Hepatocyte (in vitro differentiated cells): Measurements from ENCODE around the gene AKNAD1. TPM values are rescaled to one million over a fixed set of nuclear protein-coding genes. Genes with fewer than 3 reads are reported as not detected.

ENCODE experiments used
- DNase-seq: peaks from one replicate; pipeline ENCODE4 v3.0.0-alpha.2; 2016; ENCODE audit warnings: low spot score
- H2AFZ ChIP-seq: fragments of 200-600 bp; sonication (generic); 2 replicates; pipeline ENCODE4 v1.6.0; 2016; ENCODE audit warnings: antibody characterized with exemption, mild to moderate bottlenecking
- H3K27ac ChIP-seq: fragments of 200-600 bp; sonication (generic); 2 replicates; pipeline ENCODE4 v1.5.1; 2016; ENCODE audit warnings: mild to moderate bottlenecking
- H3K27me3 ChIP-seq: fragments of 200-600 bp; sonication (generic); 2 replicates; pipeline ENCODE4 v1.6.1; 2016
- H3K36me3 ChIP-seq: fragments of 200-600 bp; sonication (generic); replicated peaks from 2 replicates; pipeline ENCODE4 v1.5.1; 2016; ENCODE audit warnings: low read depth; ENCODE audit not compliant: insufficient read depth
- H3K4me1 ChIP-seq: fragments of 200-600 bp; sonication (generic); 2 replicates; pipeline ENCODE4 v1.5.1; 2016; ENCODE audit warnings: mild to moderate bottlenecking, moderate library complexity; ENCODE audit not compliant: insufficient read depth
- H3K4me2 ChIP-seq: fragments of 200-600 bp; sonication (generic); 2 replicates; pipeline ENCODE4 v1.6.0; 2016
- H3K4me3 ChIP-seq: fragments of 200-600 bp; sonication (generic); 2 replicates; pipeline ENCODE4 v1.5.1; 2016; ENCODE audit warnings: mild to moderate bottlenecking
- H3K79me2 ChIP-seq: fragments of 200-600 bp; sonication (generic); 2 replicates; pipeline ENCODE4 v1.6.0; 2017; ENCODE audit warnings: mild to moderate bottlenecking
- H3K9me2 ChIP-seq: fragments of 200-600 bp; sonication (generic); replicated peaks from 2 replicates; pipeline ENCODE4 v1.6.0; 2017; ENCODE audit warnings: mild to moderate bottlenecking; ENCODE audit not compliant: insufficient read depth
- H3K9me3 ChIP-seq: fragments of 200-600 bp; sonication (generic); 2 replicates; pipeline ENCODE4 v1.5.1; 2016; ENCODE audit warnings: low read depth, mild to moderate bottlenecking
- H4K20me1 ChIP-seq: fragments of 200-600 bp; sonication (generic); 2 replicates; pipeline ENCODE4 v1.6.0; 2016; ENCODE audit warnings: mild to moderate bottlenecking; ENCODE audit not compliant: insufficient read depth, poor library complexity, severe bottlenecking
- CTCF ChIP-seq: fragments of 200-600 bp; sonication (generic); IDR thresholded peaks from 2 replicates; pipeline ENCODE4 v1.5.1; 2016; ENCODE audit warnings: antibody characterized with exemption, mild to moderate bottlenecking; ENCODE audit not compliant: poor library complexity
- EZH2 ChIP-seq: fragments of 200-600 bp; sonication (generic); IDR thresholded peaks from 2 replicates; pipeline ENCODE4 v1.6.1; 2016; ENCODE audit warnings: antibody characterized with exemption, mild to moderate bottlenecking, borderline replicate concordance
- EZH2phosphoT487 ChIP-seq: fragments of 200-600 bp; sonication (generic); IDR thresholded peaks from one replicate; pipeline ENCODE4 v1.6.1; 2018; ENCODE audit warnings: antibody characterized with exemption, mild to moderate bottlenecking, low read depth, moderate library complexity; ENCODE audit not compliant: unreplicated experiment, severe bottlenecking
- WGBS: methylation state at CpG from one replicate; pipeline ENCODE4 v1.1.6; 2016; ENCODE audit warnings: low lambda C conversion rate; ENCODE audit errors: missing lambda C conversion rate; 5-methylcytosine and 5-hydroxymethylcytosine counted together
- polyA plus RNA-seq: library from polyadenylated mRNA; unstranded; fragments of >200 nt; fragmentation: Nextera tagmentation; extraction: Ambion mirVana; gene quantifications from 2 replicates; pipeline ENCODE4 v1.2.1, GENCODE V29; 2016
- total RNA-seq: library from RNA; depleted of rRNA; stranded (reverse); fragments of >200 nt; gene quantifications from 2 replicates; pipeline ENCODE4 v1.2.3, GENCODE V29; 2014

AKNAD1 gene
- total and polyA plus RNA-seq, 2 experiments from 2014 or later: 0.80 TPM; not detected in 1

- WGBS: 93% methylated on average over 2 of the region's 2 CpGs
- Histone ChIP-seq H4K20me1 (no peaks in the 10 kb centered on the region), H3K4me1 (no peaks in the 10 kb centered on the region)
Measured at GRCh38 chr1:108882837-108883236, 25.9 kb upstream of the AKNAD1 start.

DNA sequence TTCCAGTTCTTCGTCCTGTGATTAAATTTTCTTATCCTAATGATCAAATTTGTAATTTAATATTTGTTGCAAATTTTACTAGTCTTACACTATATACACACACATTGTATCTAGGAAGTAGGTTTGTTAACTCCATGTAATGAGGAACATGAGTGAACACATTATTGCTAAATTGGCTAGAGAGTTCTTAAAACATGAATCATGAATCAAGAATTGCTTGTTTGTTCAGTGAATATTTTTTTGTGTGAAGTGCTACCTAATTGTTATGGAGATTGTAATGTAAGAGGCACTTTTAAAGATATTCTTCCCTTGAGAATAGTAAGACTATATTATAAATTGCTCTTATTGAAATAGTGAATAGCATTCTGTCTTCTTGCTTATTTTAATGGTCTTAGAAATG is 24.5 kb upstream of the AKNAD1 start:
- peaks cover 24% of the 10 kb centered on the region for H3K79me2 ChIP-seq
- H3K4me3 ChIP-seq: no peak overlapping the region
- H3K27me3 ChIP-seq: no peaks in the 10 kb centered on the region
- no peaks in the 10 kb centered on the region for H3K9me2 ChIP-seq
- TF ChIP-seq EZH2 (no peak), EZH2phosphoT487 (no peak), CTCF (no peak)
- H3K36me3 ChIP-seq: no peaks in the 10 kb centered on the region
- no peaks in the 10 kb centered on the region for H3K9me3 ChIP-seq
- H3K27ac ChIP-seq: no peak overlapping the region
- no peak overlapping the region for H3K4me2 ChIP-seq
- no peaks in the 10 kb centered on the region for H3K4me1 ChIP-seq
- 92% methylated on average over 1 of the region's 1 CpG for WGBS
- H2AFZ ChIP-seq: no peak overlapping the region
- DNase-seq: no peak
- H4K20me1 ChIP-seq: no peaks in the 10 kb centered on the region

More at GRCh38 chr1:108882837-108883236, 25.9 kb upstream of the AKNAD1 start:
- no peak overlapping the region for H3K4me2 ChIP-seq
- no peaks in the 10 kb centered on the region for H3K9me2 ChIP-seq
- no peak for DNase-seq
- no peak overlapping the region for H3K27ac ChIP-seq
- H3K27me3 ChIP-seq: no peaks in the 10 kb centered on the region
- H3K79me2 ChIP-seq: peaks cover 24% of the 10 kb centered on the region
- TF ChIP-seq EZH2 (no peak), CTCF (no peak), EZH2phosphoT487 (no peak)
- H2AFZ ChIP-seq: no peak overlapping the region
- no peaks in the 10 kb centered on the region for H3K9me3 ChIP-seq
- H3K4me3 ChIP-seq: no peak overlapping the region
- H3K36me3 ChIP-seq: no peaks in the 10 kb centered on the region

GRCh38 chr1:108880850-108881249 is 24.0 kb upstream of the AKNAD1 start:
- H4K20me1 ChIP-seq: no peaks in the 10 kb centered on the region
- H3K9me2 ChIP-seq: no peaks in the 10 kb centered on the region
- H3K27me3 ChIP-seq: no peaks in the 10 kb centered on the region
- no peaks in the 10 kb centered on the region for H3K4me1 ChIP-seq
- no peaks in the 10 kb centered on the region for H3K9me3 ChIP-seq
- no peak overlapping the region for H3K27ac ChIP-seq
- no peak for DNase-seq
- no peak overlapping the region for H3K4me3 ChIP-seq
- H3K36me3 ChIP-seq: no peaks in the 10 kb centered on the region
- H2AFZ ChIP-seq: no peak overlapping the region
- 82% methylated on average over 3 of the region's 3 CpGs for WGBS
- no peak for TF ChIP-seq EZH2
- no peak for TF ChIP-seq CTCF
- TF ChIP-seq EZH2phosphoT487: no peak
- H3K79me2 ChIP-seq: peaks cover 24% of the 10 kb centered on the region
- H3K4me2 ChIP-seq: no peak overlapping the region

DNA sequence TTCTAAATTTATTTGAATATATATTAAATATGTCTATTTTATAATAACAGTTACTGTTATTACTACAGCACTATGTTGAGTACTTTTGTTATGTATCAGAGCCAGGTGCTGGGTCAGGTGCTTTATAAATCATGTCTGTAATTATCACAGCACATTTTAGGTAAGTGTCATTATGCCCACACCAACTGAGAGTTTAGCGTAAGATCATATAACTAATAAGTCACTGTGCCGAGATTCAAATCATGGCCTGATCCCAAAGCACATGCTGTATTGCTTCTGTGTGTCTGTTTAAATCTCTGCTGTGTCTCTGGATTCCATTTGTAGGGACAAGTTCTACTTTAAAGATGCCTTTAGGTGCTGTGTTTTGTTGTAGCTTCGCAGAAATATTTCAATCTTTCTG is 21.8 kb upstream of the AKNAD1 start:
- Histone ChIP-seq H3K4me3 (no peak overlapping the region), H3K9me3 (no peaks in the 10 kb centered on the region), H3K27ac (no peak overlapping the region), H3K27me3 (no peaks in the 10 kb centered on the region), H3K36me3 (no peaks in the 10 kb centered on the region), H4K20me1 (no peaks in the 10 kb centered on the region), H2AFZ (no peak overlapping the region), H3K9me2 (no peaks in the 10 kb centered on the region), H3K79me2 (peaks cover 24% of the 10 kb centered on the region), H3K4me2 (peak overlapping the region; percentile 77), H3K4me1 (no peaks in the 10 kb centered on the region)
- no peak for DNase-seq
- TF ChIP-seq EZH2 (no peak), CTCF (no peak), EZH2phosphoT487 (no peak)
- WGBS: 82% methylated on average over 3 of the region's 3 CpGs
